Smooth muscle cell (in vitro differentiated cells): ENCODE results near the gene SLC25A48. TPM values are rescaled to one million over a fixed set of nuclear protein-coding genes. Genes with fewer than 3 reads are reported as not detected.
"Not testable (repeated sequence)": the region's sequence is repeated elsewhere in the genome, so short reads cannot be mapped to it uniquely, and the experiment has no call there.

ENCODE experiments used
- DNase-seq: peaks from one replicate; lab custom pipeline; 2025; ENCODE audit not compliant: unreplicated experiment; lab: John Stamatoyannopoulos, UW
- H2AFZ ChIP-seq: fragments of 200-600 bp; sonication (generic); 2 replicates; pipeline ENCODE4 v1.6.0; 2016; ENCODE audit warnings: antibody characterized with exemption, low read depth, mild to moderate bottlenecking
- H3F3A ChIP-seq: fragments of 200-600 bp; sonication (generic); 2 replicates; pipeline ENCODE4 v1.6.0; 2017; ENCODE audit warnings: antibody characterized with exemption, low read depth
- H3K27ac ChIP-seq: fragments of 200-600 bp; sonication (generic); 2 replicates; pipeline ENCODE4 v1.5.1; 2016; ENCODE audit warnings: low read depth, mild to moderate bottlenecking
- H3K27me3 ChIP-seq: fragments of 200-600 bp; sonication (generic); 2 replicates; pipeline ENCODE4 v1.6.1; 2016; ENCODE audit warnings: low read depth, mild to moderate bottlenecking
- H3K36me3 ChIP-seq: fragments of 200-600 bp; sonication (generic); 2 replicates; pipeline ENCODE4 v1.5.1; 2016; ENCODE audit warnings: low read depth
- H3K4me1 ChIP-seq: fragments of 200-600 bp; sonication (generic); 2 replicates; pipeline ENCODE4 v1.5.1; 2016; ENCODE audit warnings: low read depth
- H3K4me2 ChIP-seq: fragments of 200-600 bp; sonication (generic); 2 replicates; pipeline ENCODE4 v1.6.0; 2016; ENCODE audit warnings: mild to moderate bottlenecking
- H3K4me3 ChIP-seq: fragments of 200-600 bp; sonication (generic); 2 replicates; pipeline ENCODE4 v1.5.1; 2016; ENCODE audit warnings: mild to moderate bottlenecking
- H3K79me2 ChIP-seq: fragments of 200-600 bp; sonication (generic); 2 replicates; pipeline ENCODE4 v1.6.0; 2016; ENCODE audit warnings: low read depth, mild to moderate bottlenecking
- H3K9ac ChIP-seq: fragments of 200-600 bp; sonication (generic); 2 replicates; pipeline ENCODE4 v1.6.0; 2016; ENCODE audit warnings: low read depth
- H3K9me3 ChIP-seq: fragments of 200-600 bp; sonication (generic); replicated peaks from 2 replicates; pipeline ENCODE4 v1.5.1; 2016; ENCODE audit warnings: low read depth
- H4K20me1 ChIP-seq: fragments of 200-600 bp; sonication (generic); 2 replicates; pipeline ENCODE4 v1.6.0; 2016; ENCODE audit warnings: low read depth
- CTCF ChIP-seq: fragments of 200-600 bp; sonication (generic); IDR thresholded peaks from 2 replicates; pipeline ENCODE4 v1.5.1; 2017; ENCODE audit warnings: borderline replicate concordance, mild to moderate bottlenecking, antibody characterized with exemption; ENCODE audit not compliant: insufficient read depth, poor library complexity, severe bottlenecking
- WGBS: methylation state at CpG from one replicate; pipeline ENCODE4 v1.1.7; 2016; ENCODE audit warnings: low lambda C conversion rate; 5-methylcytosine and 5-hydroxymethylcytosine counted together
- polyA plus RNA-seq: library from polyadenylated mRNA; unstranded; fragments of >200 nt; fragmentation: Nextera tagmentation; extraction: Ambion mirVana; gene quantifications from 2 replicates; pipeline ENCODE4 v1.2.1, GENCODE V29; 2016
- total RNA-seq: library from RNA; depleted of rRNA; stranded (reverse); fragments of >200 nt; gene quantifications from 2 replicates; pipeline ENCODE4 v1.2.3, GENCODE V29; 2014

The SLC25A48 gene
- total and polyA plus RNA-seq, 2 experiments from 2014 or later, result 0.85 to 4.0 TPM

GRCh38 chr5:135833961-135834638, 363 bp upstream of the SLC25A48 start:
- no peak for DNase-seq

GRCh38 chr5:135835766-135836165, 1.3 kb downstream of the SLC25A48 start:
- no peak for DNase-seq
- Histone ChIP-seq H3F3A (no peaks in the 10 kb centered on the region), H2AFZ (no peak overlapping the region), H3K4me3 (no peak overlapping the region), H4K20me1 (no peaks in the 10 kb centered on the region), H3K36me3 (no peaks in the 10 kb centered on the region), H3K9ac (no peak overlapping the region), H3K27ac (no peak overlapping the region), H3K4me1 (no peaks in the 10 kb centered on the region), H3K4me2 (no peak overlapping the region), H3K79me2 (no peaks in the 10 kb centered on the region), H3K27me3 (peaks cover 59% of the 10 kb centered on the region), H3K9me3 (no peaks in the 10 kb centered on the region)
- no peak for TF ChIP-seq CTCF
- 84% methylated on average over 7 of the region's 7 CpGs for WGBS

More at GRCh38 chr5:135833961-135834638, 363 bp upstream of the SLC25A48 start:
- TF ChIP-seq CTCF, result no peak
- Histone ChIP-seq H3K4me1 (no peaks in the 10 kb centered on the region), H3K27me3 (peaks cover 52% of the 10 kb centered on the region), H3K79me2 (no peaks in the 10 kb centered on the region), H3K36me3 (no peaks in the 10 kb centered on the region), H3K9ac (no peak overlapping the region), H4K20me1 (no peaks in the 10 kb centered on the region), H2AFZ (no peak overlapping the region), H3K27ac (no peak overlapping the region), H3F3A (no peaks in the 10 kb centered on the region), H3K4me3 (peak overlapping the region; percentile 69), H3K4me2 (peak overlapping the region; percentile 99), H3K9me3 (no peaks in the 10 kb centered on the region)
- 34% methylated on average over 16 of the region's 16 CpGs for WGBS

DNA sequence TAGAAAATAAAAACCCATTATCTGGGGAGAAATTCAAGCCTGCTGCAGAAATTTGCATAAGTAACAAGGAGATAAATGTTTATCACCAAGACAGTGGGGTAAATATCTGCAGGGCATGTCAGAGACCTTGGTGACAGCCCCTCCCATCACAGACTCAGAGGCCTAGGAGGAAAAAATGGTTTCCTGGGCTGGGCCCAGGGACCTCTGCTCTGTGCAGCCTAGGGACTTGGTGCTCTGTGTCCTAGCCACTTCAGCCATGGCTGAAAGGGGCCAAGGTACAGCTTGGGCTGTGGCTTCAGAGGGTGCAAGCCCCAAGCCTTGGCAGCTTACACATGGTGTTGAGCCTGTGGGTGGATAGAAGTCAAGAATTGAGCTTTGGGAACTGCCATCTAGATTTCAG, 3.9 kb downstream of the SLC25A48 start:
- not testable (repeated sequence) for H3K9me3 ChIP-seq, H3K4me2 ChIP-seq, H3K9ac ChIP-seq, H3K27ac ChIP-seq, H3K4me3 ChIP-seq, DNase-seq, H3F3A ChIP-seq, H4K20me1 ChIP-seq, H3K36me3 ChIP-seq, H2AFZ ChIP-seq, H3K4me1 ChIP-seq, H3K79me2 ChIP-seq
- peaks cover 67% of the 10 kb centered on the region for H3K27me3 ChIP-seq

DNA sequence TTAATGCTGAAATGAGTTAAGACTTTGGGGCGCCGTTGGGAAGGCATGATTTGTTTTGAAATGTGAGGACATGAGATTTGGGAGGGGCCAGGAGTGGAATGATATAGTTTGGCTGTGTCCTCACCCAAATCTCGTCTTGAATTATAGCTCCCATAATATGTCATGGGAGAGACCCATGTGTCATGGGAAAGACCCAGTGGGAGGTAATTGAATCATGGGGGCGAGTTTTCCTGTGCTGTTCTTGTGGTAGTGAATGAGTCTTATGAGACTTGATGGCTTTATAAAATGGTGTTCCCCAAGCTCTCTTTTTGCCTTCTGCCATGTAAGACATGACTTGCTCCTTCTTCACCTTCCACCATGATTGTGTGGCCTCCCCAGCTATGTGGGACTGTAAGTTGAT, 5.1 kb downstream of the SLC25A48 start:
- no peak for DNase-seq
- Histone ChIP-seq H3K36me3 (no peaks in the 10 kb centered on the region), H3F3A (no peaks in the 10 kb centered on the region), H3K9ac (no peak overlapping the region), H3K4me3 (no peak overlapping the region), H3K27ac (no peak overlapping the region), H3K4me1 (no peaks in the 10 kb centered on the region), H3K4me2 (no peak overlapping the region), H3K79me2 (no peaks in the 10 kb centered on the region), H4K20me1 (no peaks in the 10 kb centered on the region), H3K9me3 (no peaks in the 10 kb centered on the region), H3K27me3 (peaks cover 59% of the 10 kb centered on the region), H2AFZ (no peak overlapping the region)
- TF ChIP-seq CTCF, result no peak
- WGBS, result 84% methylated on average over 4 of the region's 4 CpGs
